Endodermal cell (in vitro differentiated cells): ENCODE measurements around the gene UNC5B. TPM values are rescaled to one million over a fixed set of nuclear protein-coding genes. Genes with fewer than 3 reads are reported as not detected.

Experiments
- DNase-seq: peaks from one replicate; pipeline ENCODE4 v3.0.0-alpha.2; 2017
- H3K27ac ChIP-seq: 2 replicates; pipeline ENCODE4 v1.5.1; 2013; ENCODE audit warnings: mild to moderate bottlenecking, low read depth, low read length, moderate library complexity
- H3K27me3 ChIP-seq: 2 replicates; pipeline ENCODE4 v1.6.1; 2013; ENCODE audit warnings: mild to moderate bottlenecking, low read length, moderate library complexity; ENCODE audit not compliant: insufficient read depth, control insufficient read depth, poor library complexity, severe bottlenecking
- H3K36me3 ChIP-seq: 2 replicates; pipeline ENCODE4 v1.7.0; 2013; ENCODE audit warnings: mild to moderate bottlenecking, low read length, moderate library complexity; ENCODE audit not compliant: control insufficient read depth, insufficient read depth
- H3K4me1 ChIP-seq: one replicate; pipeline ENCODE4 v1.7.0; 2013; ENCODE audit warnings: low read length; ENCODE audit not compliant: control insufficient read depth, insufficient read depth
- H3K4me3 ChIP-seq: 2 replicates; pipeline ENCODE4 v1.5.1; 2013; ENCODE audit warnings: mild to moderate bottlenecking, low read length, moderate library complexity
- H3K9ac ChIP-seq: 2 replicates; pipeline ENCODE4 v1.6.1; 2013; ENCODE audit warnings: mild to moderate bottlenecking, low read length, moderate library complexity; ENCODE audit not compliant: poor library complexity, severe bottlenecking; ENCODE audit errors: extremely low read depth
- H3K9me3 ChIP-seq: 2 replicates; pipeline ENCODE4 v1.6.1; 2013; ENCODE audit warnings: mild to moderate bottlenecking, low read length, moderate library complexity; ENCODE audit not compliant: control insufficient read depth
- H3K27ac Mint-ChIP-seq: 2 replicates; pipeline ENCODE4 v1.8.0; 2020; ENCODE audit warnings: mixed read lengths
- H3K27me3 Mint-ChIP-seq: 2 replicates; pipeline ENCODE4 v1.8.0; 2021; ENCODE audit warnings: mild to moderate bottlenecking, mixed read lengths; ENCODE audit not compliant: insufficient read depth
- H3K36me3 Mint-ChIP-seq: 2 replicates; pipeline ENCODE4 v1.8.0; 2020; ENCODE audit warnings: low read depth, mixed read lengths
- H3K4me1 Mint-ChIP-seq: 2 replicates; pipeline ENCODE4 v1.8.0; 2020; ENCODE audit warnings: mixed read lengths
- H3K4me3 Mint-ChIP-seq: 2 replicates; pipeline ENCODE4 v1.8.0; 2020; ENCODE audit warnings: mild to moderate bottlenecking, moderate library complexity, mixed read lengths
- H3K9me3 Mint-ChIP-seq: 2 replicates; pipeline ENCODE4 v1.8.0; 2020; ENCODE audit warnings: mild to moderate bottlenecking, mixed read lengths
- WGBS, 2 experiments: methylation state at CpG; one replicate each; pipeline versions ENCODE4 v1.1.5 to v1.1.7; 2013; ENCODE audit warnings: missing lambda C conversion rate in 2 of 2, mixed read lengths in 1 of 2; ENCODE audit not compliant: insufficient coverage in 1 of 2, insufficient read length in 1 of 2; 5-methylcytosine and 5-hydroxymethylcytosine counted together
- total RNA-seq, 2 donors: library from RNA; stranded (reverse); fragmentation: NEBNext Ultra II Directional in 1 of 2; extraction: Animal tissue kit (Norgen Biotek cat#: 25700) in 1 of 2; gene quantifications; 2 replicates in 1 of 2; 3 replicates in 1 of 2; pipeline ENCODE4 v1.2.1, GENCODE V29; 2021
- TF ChIP-seq, protein P1 (sequence below): fragments of 200-600 bp; sonication (generic); conservative IDR thresholded peaks from 2 replicates; pipeline ENCODE4 v1.5.0; 2021; ENCODE audit warnings: antibody characterized with exemption, mild to moderate bottlenecking

Gene UNC5B
- total RNA-seq, 2 donors from 2014 or later: 9.7 to 14.5 TPM

DNA sequence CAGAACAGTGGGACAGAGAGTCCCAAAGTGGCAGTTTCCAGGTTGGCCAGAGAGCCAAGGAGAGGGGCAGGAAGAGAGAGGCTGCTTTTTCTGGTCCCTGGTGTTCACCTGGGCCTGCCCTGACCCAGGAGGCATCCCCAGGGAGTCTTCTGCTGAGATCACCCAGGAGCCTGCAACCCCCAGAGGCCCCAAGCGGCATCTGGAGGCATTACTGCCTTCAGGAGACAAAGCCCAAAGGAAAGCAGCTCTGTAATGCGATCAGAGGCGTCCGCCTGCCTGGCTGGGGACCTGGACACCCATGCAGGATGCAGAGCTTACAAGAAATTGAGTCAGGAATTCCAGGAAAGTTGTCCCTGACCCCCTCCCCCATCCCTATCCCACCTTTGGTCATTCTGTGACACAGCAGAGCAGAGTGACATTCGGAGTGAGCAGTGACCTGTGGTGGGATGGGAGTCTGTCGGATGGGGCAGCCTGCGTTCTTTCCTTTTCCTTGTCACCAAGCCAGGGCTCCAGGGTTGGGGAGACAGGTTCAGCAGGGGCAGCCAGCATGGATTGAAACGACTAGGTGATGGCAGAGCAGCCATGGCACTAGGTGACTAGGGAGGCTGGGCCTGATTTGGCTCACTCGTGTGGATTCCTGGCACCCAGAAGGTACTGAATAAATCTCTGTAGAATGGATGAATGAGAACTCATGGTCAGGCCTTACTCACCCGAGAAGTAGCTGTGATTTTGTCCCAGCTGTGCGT lies 10.4 kb downstream of the UNC5B start:
- Histone ChIP-seq H3K27ac (no peak overlapping the region), H3K27me3 (no peaks in the 10 kb centered on the region), H3K36me3 (no peaks in the 10 kb centered on the region), H3K9ac (no peak overlapping the region), H3K4me1 (peaks cover 10% of the 10 kb centered on the region), H3K4me3 (no peak overlapping the region), H3K9me3 (no peaks in the 10 kb centered on the region)
- DNase-seq: peak; percentile 84
- Mint-ChIP-seq H3K27ac (peak overlapping the region; percentile 74), H3K4me3 (no peak overlapping the region), H3K9me3 (no peaks in the 10 kb centered on the region), H3K4me1 (peaks cover 30% of the 10 kb centered on the region), H3K36me3 (no peaks in the 10 kb centered on the region), H3K27me3 (peaks cover 10% of the 10 kb centered on the region)
- TF ChIP-seq, protein P1, sequence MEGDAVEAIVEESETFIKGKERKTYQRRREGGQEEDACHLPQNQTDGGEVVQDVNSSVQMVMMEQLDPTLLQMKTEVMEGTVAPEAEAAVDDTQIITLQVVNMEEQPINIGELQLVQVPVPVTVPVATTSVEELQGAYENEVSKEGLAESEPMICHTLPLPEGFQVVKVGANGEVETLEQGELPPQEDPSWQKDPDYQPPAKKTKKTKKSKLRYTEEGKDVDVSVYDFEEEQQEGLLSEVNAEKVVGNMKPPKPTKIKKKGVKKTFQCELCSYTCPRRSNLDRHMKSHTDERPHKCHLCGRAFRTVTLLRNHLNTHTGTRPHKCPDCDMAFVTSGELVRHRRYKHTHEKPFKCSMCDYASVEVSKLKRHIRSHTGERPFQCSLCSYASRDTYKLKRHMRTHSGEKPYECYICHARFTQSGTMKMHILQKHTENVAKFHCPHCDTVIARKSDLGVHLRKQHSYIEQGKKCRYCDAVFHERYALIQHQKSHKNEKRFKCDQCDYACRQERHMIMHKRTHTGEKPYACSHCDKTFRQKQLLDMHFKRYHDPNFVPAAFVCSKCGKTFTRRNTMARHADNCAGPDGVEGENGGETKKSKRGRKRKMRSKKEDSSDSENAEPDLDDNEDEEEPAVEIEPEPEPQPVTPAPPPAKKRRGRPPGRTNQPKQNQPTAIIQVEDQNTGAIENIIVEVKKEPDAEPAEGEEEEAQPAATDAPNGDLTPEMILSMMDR: peak; percentile 67
- WGBS, 2 experiments: 49 to 66% methylated on average over 8 to 11 of the region's 11 CpGs

DNA sequence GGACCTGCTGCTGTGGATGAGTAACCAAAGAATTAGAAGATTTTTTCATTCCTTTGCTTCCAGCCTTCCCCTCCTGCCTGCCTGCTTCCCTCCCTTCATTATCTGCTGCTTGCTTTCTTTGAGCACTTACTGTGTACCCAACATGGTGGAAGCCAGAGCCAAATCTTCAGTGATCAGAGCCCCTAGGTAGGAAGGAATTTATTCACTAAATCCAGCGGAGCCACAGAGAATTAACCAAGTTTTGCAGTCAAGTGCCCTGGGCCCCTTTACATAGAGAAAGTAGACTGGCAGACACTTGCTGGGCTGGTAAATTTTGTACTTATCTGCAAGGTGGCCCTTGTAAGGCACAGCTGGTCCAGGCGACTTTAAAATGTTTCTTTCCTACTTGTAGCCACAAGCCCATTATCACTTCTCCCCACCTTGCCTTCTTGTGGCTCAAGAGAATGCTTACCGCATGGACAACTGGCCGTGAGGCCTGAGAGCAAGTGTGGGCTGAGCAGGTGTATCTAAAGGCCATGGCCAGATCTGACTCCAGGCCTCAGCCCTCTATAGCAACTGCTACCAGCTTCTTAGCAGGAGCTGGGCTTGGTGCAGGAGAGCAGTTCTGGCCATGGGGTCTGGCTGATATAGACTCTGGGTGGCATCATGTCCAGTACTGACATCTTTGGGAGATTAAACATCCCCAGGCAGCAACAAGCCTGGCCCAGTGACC lies 11.1 kb downstream of the UNC5B start:
- Mint-ChIP-seq H3K9me3 (no peaks in the 10 kb centered on the region), H3K4me1 (peaks cover 35% of the 10 kb centered on the region), H3K27me3 (peaks cover 10% of the 10 kb centered on the region), H3K36me3 (no peaks in the 10 kb centered on the region), H3K4me3 (no peak overlapping the region), H3K27ac (peak overlapping the region; percentile 74)
- H3K27ac ChIP-seq: no peak overlapping the region
- peak; percentile 43 for DNase-seq
- no peaks in the 10 kb centered on the region for H3K36me3 ChIP-seq
- H3K4me1 ChIP-seq: peaks cover 14% of the 10 kb centered on the region
- H3K4me3 ChIP-seq: no peak overlapping the region
- WGBS, 2 experiments: 89 to 92% methylated on average over 4 of the region's 4 CpGs
- no peaks in the 10 kb centered on the region for H3K9me3 ChIP-seq
- no peaks in the 10 kb centered on the region for H3K27me3 ChIP-seq
- TF ChIP-seq, protein P1: no peak
- no peak overlapping the region for H3K9ac ChIP-seq

DNA sequence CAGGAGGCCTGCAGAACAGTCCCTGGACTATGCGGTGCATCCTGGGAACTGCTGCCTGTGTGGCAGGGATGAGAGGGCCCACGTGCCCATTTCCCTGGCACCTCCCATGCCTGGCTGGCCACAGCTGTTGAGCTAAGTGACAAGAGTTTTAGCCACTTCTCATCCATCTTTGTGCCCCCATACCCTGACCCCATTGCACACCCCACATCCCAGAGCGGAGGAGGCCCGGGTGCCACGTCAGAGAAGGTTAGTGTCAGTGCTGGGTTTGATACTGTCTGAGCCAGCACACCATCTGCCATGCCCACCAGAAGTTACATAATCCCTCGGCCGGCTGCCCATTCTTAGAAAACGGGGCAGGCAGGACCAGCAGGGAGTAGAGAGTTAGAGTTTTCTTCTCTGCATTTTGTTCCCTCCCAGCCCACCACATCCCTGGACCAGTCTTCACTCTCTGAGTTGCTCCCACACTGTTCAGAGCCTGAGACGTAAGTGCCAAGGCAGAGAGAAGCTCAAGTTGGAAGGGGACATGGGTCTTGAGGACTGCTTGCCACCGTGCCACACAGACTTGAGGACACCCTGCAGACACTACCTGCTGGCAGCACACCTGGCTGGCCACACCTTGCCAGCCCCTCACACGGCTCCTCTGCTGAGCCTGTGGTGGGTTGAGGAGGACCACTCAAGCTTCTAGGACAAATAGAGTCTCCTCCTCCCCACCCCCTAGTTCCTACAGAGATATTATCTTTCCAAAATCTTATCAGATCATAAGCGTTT lies 13.1 kb downstream of the UNC5B start:
- H3K9me3 Mint-ChIP-seq: no peaks in the 10 kb centered on the region
- WGBS, 2 experiments: 94 to 98% methylated on average over 9 to 11 of the region's 12 CpGs
- H3K27ac Mint-ChIP-seq: no peak overlapping the region
- peaks cover 22% of the 10 kb centered on the region for H3K4me1 ChIP-seq
- H3K27ac ChIP-seq: no peak overlapping the region
- H3K4me3 ChIP-seq: no peak overlapping the region
- H3K27me3 ChIP-seq: no peaks in the 10 kb centered on the region
- no peaks in the 10 kb centered on the region for H3K9me3 ChIP-seq
- no peaks in the 10 kb centered on the region for H3K36me3 ChIP-seq
- H3K36me3 Mint-ChIP-seq: no peaks in the 10 kb centered on the region
- no peak overlapping the region for H3K9ac ChIP-seq
- H3K27me3 Mint-ChIP-seq: no peaks in the 10 kb centered on the region
- H3K4me1 Mint-ChIP-seq: peaks cover 48% of the 10 kb centered on the region
- DNase-seq: no peak
- TF ChIP-seq, protein P1: no peak
- H3K4me3 Mint-ChIP-seq: no peak overlapping the region
